Skeletal muscle tissue (tissue), 4 donors: ENCODE data around the gene CD300LF. TPM values are rescaled to one million over a fixed set of nuclear protein-coding genes. Genes with fewer than 3 reads are reported as not detected.

ENCODE experiments used
- H3K27ac ChIP-seq: one replicate; pipeline ENCODE4 v1.7.0; 2013; ENCODE audit warnings: mild to moderate bottlenecking, low read depth, low read length, inconsistent platforms
- H3K27me3 ChIP-seq, 3 donors: one replicate each; pipeline ENCODE4 v1.7.0; 2013; ENCODE audit warnings: low read length in 3 of 3; ENCODE audit not compliant: control insufficient read depth in 3 of 3, insufficient read depth in 3 of 3
- H3K36me3 ChIP-seq, 3 donors: one replicate each; pipeline ENCODE4 v1.7.0; 2013; ENCODE audit warnings: low read length in 3 of 3; ENCODE audit not compliant: control insufficient read depth in 3 of 3, insufficient read depth in 3 of 3
- H3K4me1 ChIP-seq, 3 donors: one replicate each; pipeline ENCODE4 v1.7.0; 2013; ENCODE audit warnings: low read length in 3 of 3, mild to moderate bottlenecking in 3 of 3; ENCODE audit not compliant: control insufficient read depth in 3 of 3, insufficient read depth in 3 of 3
- H3K4me3 ChIP-seq, 3 donors: one replicate each; pipeline ENCODE4 v1.7.0; 2013; ENCODE audit warnings: low read length in 3 of 3
- H3K9ac ChIP-seq, 3 donors: one replicate each; pipeline ENCODE4 v1.7.0; 2013; ENCODE audit warnings: low read length in 3 of 3, mild to moderate bottlenecking in 3 of 3, moderate library complexity in 2 of 3, low read depth in 1 of 3
- H3K9me3 ChIP-seq, 3 donors: one replicate each; pipeline ENCODE4 v1.7.0; 2013; ENCODE audit warnings: low read length in 3 of 3; ENCODE audit not compliant: control insufficient read depth in 3 of 3
- total RNA-seq: library from RNA; depleted of rRNA; stranded (reverse); fragments of >200 nt; gene quantifications from one replicate; pipeline ENCODE4 v1.2.3, GENCODE V29; 2014
- donor health status: Osteomylitis.

The CD300LF gene
- total RNA-seq, 1 donor from 2014 or later: 0.52 TPM

DNA sequence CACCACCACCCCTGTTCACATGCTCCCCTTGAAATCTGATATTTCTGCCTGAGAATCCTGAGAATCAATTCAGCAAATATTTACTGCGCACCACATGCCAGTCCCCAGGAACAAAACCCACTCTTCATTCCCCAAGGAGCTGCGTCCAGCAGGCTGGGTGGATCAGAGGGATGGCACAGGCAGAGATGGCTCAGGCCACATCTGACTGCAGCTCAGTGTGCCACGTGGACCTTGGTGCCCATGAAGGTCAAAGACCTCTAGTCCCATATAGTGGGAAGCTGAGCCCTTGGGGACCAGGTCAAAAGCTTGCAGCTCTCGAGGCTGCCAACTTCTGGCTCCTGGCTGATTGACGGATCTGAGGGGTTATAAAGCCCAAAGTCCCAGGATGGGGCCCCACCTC, 31.8 kb downstream of the CD300LF start:
- peaks cover 0 to 5% (median 2%) of the 10 kb centered on the region in 3 donors for H3K4me1 ChIP-seq
- H3K36me3 ChIP-seq: no peaks in the 10 kb centered on the region
- no peak overlapping the region for H3K4me3 ChIP-seq
- H3K9ac ChIP-seq: no peak overlapping the region
- peaks cover 10 to 29% (median 28%) of the 10 kb centered on the region in 3 donors for H3K27me3 ChIP-seq
- H3K27ac ChIP-seq: no peak overlapping the region
- H3K9me3 ChIP-seq: no peaks in the 10 kb centered on the region

- H3K27me3 ChIP-seq: peaks cover 10 to 28% (median 25%) of the 10 kb centered on the region in 3 donors
- H3K4me3 ChIP-seq: no peak overlapping the region
- H3K36me3 ChIP-seq: no peaks in the 10 kb centered on the region
- H3K9ac ChIP-seq: no peak overlapping the region
- no peaks in the 10 kb centered on the region for H3K9me3 ChIP-seq
- peaks cover 0 to 5% (median 2%) of the 10 kb centered on the region in 3 donors for H3K4me1 ChIP-seq
- H3K27ac ChIP-seq: no peak overlapping the region
Measured at GRCh38 chr17:74680213-74680612, 32.5 kb downstream of the CD300LF start.

DNA sequence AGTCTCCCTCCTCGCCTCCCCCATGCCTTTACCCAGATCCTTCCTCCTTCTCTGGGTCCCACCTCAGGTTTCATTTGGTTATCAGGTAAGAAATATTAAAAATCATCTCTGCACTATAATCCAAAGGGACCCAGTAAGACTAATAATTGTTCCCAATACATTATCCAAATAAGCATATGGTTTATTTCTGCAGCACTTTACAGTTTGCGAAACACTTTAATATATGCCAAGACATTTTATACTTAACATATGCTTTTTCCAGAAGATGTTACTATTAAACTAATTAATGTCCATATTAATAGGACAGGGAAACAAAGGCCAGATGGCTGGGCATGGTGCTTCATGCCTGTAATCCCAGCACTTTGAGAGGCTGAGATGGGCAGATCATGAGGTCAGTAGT, 33.3 kb downstream of the CD300LF start:
- Histone ChIP-seq H3K36me3 (no peaks in the 10 kb centered on the region), H3K4me1 (peaks cover 0 to 5% (median 2%) of the 10 kb centered on the region in 3 donors), H3K27me3 (peaks cover 10 to 32% (median 25%) of the 10 kb centered on the region in 3 donors), H3K9me3 (no peaks in the 10 kb centered on the region), H3K9ac (no peak overlapping the region), H3K4me3 (no peak overlapping the region), H3K27ac (no peak overlapping the region)

- Histone ChIP-seq H3K9ac (no peak overlapping the region), H3K36me3 (no peaks in the 10 kb centered on the region), H3K9me3 (no peaks in the 10 kb centered on the region), H3K27me3 (peaks cover 10 to 30% (median 25%) of the 10 kb centered on the region in 3 donors), H3K4me3 (no peak overlapping the region), H3K4me1 (peaks cover 0 to 5% (median 2%) of the 10 kb centered on the region in 3 donors), H3K27ac (no peak overlapping the region)
Measured at GRCh38 chr17:74678541-74678940, 34.2 kb downstream of the CD300LF start.

DNA sequence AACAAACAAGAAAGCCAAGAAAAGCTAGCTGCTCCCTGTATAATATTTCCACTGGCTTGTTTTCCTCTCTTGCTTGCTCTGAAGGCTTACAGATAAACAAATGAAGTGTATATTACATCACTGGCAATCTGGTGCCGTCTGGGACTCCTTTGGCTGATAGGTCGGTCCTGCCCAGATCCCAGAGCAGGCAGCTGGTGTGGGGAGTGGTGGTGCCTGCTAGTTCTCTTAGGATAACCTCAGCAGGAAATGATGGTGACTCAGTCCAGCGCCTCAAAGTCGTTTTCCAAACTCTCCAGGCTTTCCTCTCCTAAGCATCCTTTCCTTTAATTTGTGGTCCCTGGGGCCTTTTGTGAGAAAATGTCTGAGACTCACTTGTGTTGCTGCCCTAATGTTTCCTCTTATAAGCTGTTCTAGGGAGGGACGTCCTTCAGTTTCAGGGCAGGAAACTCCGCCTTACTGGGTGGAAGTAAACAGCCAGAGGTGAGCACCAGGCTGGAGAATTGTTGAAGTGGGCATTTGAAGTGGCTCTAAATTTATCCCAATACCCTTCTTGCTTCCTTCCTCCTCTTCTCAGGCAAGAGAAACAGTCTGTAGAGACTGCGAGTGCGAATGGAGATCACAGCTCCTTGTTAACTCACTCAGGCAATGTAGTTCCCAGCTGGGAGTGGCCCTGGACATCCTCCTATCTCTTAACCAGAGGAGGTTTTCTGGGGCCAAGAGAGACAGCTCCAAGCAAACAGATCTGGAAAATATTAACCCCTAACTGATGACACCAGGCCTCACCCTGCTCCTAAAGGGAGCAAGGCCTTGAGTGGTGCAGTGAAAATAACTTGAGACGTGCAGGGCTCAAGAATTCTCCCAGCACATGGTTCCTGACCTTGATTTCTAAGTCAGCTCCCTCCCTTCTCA, 34.9 kb downstream of the CD300LF start:
- Histone ChIP-seq H3K9ac (no peak overlapping the region), H3K4me1 (peaks cover 0 to 5% (median 2%) of the 10 kb centered on the region in 3 donors), H3K9me3 (no peaks in the 10 kb centered on the region), H3K27me3 (peaks cover 10 to 28% (median 20%) of the 10 kb centered on the region in 3 donors), H3K27ac (no peak overlapping the region), H3K4me3 (no peak overlapping the region), H3K36me3 (no peaks in the 10 kb centered on the region)

GRCh38 chr17:74671031-74671771, 41.5 kb downstream of the CD300LF start:
- Histone ChIP-seq H3K27me3 (peaks cover 0 to 16% (median 0%) of the 10 kb centered on the region in 3 donors), H3K27ac (no peak overlapping the region), H3K4me1 (no peaks in the 10 kb centered on the region), H3K36me3 (no peaks in the 10 kb centered on the region), H3K9me3 (no peaks in the 10 kb centered on the region), H3K4me3 (no peak overlapping the region), H3K9ac (no peak overlapping the region)

- H3K36me3 ChIP-seq: no peaks in the 10 kb centered on the region
- no peaks in the 10 kb centered on the region for H3K9me3 ChIP-seq
- H3K4me3 ChIP-seq: no peak overlapping the region
- no peak overlapping the region for H3K27ac ChIP-seq
- H3K27me3 ChIP-seq: peaks cover 0 to 11% (median 0%) of the 10 kb centered on the region in 3 donors
- H3K4me1 ChIP-seq: no peaks in the 10 kb centered on the region
- H3K9ac ChIP-seq: no peak overlapping the region
Measured at GRCh38 chr17:74670329-74670728, 42.4 kb downstream of the CD300LF start.

DNA sequence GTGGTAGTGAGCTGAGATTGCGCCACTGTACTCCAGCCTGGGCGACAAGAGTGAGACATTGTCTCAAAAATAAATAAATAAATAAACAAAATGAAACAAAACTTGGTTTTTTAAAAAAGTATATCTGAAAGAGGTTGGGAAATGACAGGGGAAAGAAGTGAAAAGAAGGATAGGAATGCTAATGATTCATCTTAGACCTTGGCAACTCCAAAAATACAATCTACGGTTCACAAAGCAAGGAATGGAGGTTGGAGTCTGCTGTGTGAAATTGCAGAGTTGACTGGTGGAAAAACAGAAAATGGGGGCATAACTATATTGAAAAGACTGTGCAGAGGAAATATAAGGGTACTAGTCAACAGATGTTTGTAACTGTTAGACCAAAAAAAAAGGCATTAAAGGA, 49.2 kb downstream of the CD300LF start:
- Histone ChIP-seq H3K4me1 (no peaks in the 10 kb centered on the region), H3K9me3 (no peaks in the 10 kb centered on the region), H3K36me3 (no peaks in the 10 kb centered on the region), H3K27ac (no peak overlapping the region), H3K27me3 (peaks cover 12 to 33% (median 14%) of the 10 kb centered on the region in 3 donors), H3K9ac (no peak overlapping the region), H3K4me3 (no peak overlapping the region)

- H3K4me1 ChIP-seq: no peaks in the 10 kb centered on the region
- no peaks in the 10 kb centered on the region for H3K9me3 ChIP-seq
- H3K9ac ChIP-seq: no peak overlapping the region
- H3K27me3 ChIP-seq: peaks cover 20 to 41% (median 24%) of the 10 kb centered on the region in 3 donors
- no peaks in the 10 kb centered on the region for H3K36me3 ChIP-seq
- H3K4me3 ChIP-seq: no peak overlapping the region
- H3K27ac ChIP-seq: no peak overlapping the region
Measured at GRCh38 chr17:74659889-74660288, 52.8 kb downstream of the CD300LF start.

DNA sequence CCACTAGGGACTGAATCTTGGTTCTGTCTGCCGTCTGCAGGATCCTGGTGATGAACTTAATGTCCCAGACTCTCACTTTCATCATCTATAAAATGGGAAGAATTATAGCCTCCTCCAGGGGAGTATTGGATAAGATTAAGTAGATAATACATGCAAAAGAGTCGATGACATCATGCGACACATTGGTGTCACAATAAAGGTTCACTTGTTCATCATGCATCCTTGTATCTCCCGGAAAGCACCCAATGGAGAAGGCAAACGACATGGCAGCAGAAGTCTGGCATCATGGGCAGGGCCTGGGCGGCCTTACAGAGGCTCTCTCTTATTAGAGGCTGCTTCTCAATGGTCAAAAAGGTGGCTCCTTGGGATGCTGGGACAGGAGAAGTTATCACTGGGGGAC, 54.1 kb downstream of the CD300LF start:
- H3K9me3 ChIP-seq: no peaks in the 10 kb centered on the region
- H3K4me1 ChIP-seq: no peaks in the 10 kb centered on the region
- no peak overlapping the region for H3K27ac ChIP-seq
- no peak overlapping the region for H3K9ac ChIP-seq
- no peaks in the 10 kb centered on the region for H3K36me3 ChIP-seq
- H3K27me3 ChIP-seq: peaks cover 20 to 35% (median 32%) of the 10 kb centered on the region in 3 donors
- no peak overlapping the region for H3K4me3 ChIP-seq
